ENCODE results near the gene UBE3B.

GRCh38 chr12:109466821-109467220, 10.6 kb upstream of the UBE3B start:
- no peak for TF ChIP-seq POLR2A (IDR thresholded peaks at IDR 0.05)
- no peak for TF ChIP-seq CTCF (IDR thresholded peaks at IDR 0.05)
- TF ChIP-seq EP300 (IDR thresholded peaks at IDR 0.05) = no peak
